Loucy (cell line): ENCODE measurements around the gene GABBR2.

Experiments
- H2AFZ ChIP-seq: fragments of 200-600 bp; sonication (generic); 2 replicates; pipeline ENCODE4 v1.6.0; 2016; ENCODE audit warnings: antibody characterized with exemption, mild to moderate bottlenecking, low read length, moderate library complexity
- H3F3A ChIP-seq: fragments of 200-600 bp; 2 replicates; pipeline ENCODE4 v1.6.0; 2016; ENCODE audit warnings: antibody characterized with exemption, low read depth, mild to moderate bottlenecking
- H3K27me3 ChIP-seq: fragments of 200-600 bp; sonication (generic); 2 replicates; pipeline ENCODE4 v1.6.1; 2014; ENCODE audit warnings: low read length, mild to moderate bottlenecking; ENCODE audit not compliant: insufficient read depth, poor library complexity, severe bottlenecking
- H3K36me3 ChIP-seq: fragments of 200-600 bp; sonication (generic); 2 replicates; pipeline ENCODE4 v1.6.1; 2016; ENCODE audit warnings: low read length; ENCODE audit not compliant: insufficient read depth
- H3K4me1 ChIP-seq: fragments of 200-600 bp; sonication (generic); 2 replicates; pipeline ENCODE4 v1.5.1; 2014; ENCODE audit warnings: low read length, mild to moderate bottlenecking; ENCODE audit not compliant: insufficient read depth, poor library complexity, severe bottlenecking
- H3K4me2 ChIP-seq: fragments of 200-600 bp; sonication (generic); 2 replicates; pipeline ENCODE4 v1.6.0; 2014; ENCODE audit warnings: antibody characterized with exemption, low read length, low read depth, mild to moderate bottlenecking; ENCODE audit not compliant: poor library complexity, severe bottlenecking
- H3K4me3 ChIP-seq: fragments of 200-600 bp; sonication (generic); 2 replicates; pipeline ENCODE4 v1.5.1; 2014; ENCODE audit warnings: low read length, mild to moderate bottlenecking, mixed read lengths; ENCODE audit not compliant: poor library complexity, severe bottlenecking
- H3K79me2 ChIP-seq: fragments of 200-600 bp; sonication (generic); 2 replicates; pipeline ENCODE4 v1.6.1; 2014; ENCODE audit warnings: low read length; ENCODE audit not compliant: insufficient read depth
- H3K9ac ChIP-seq: fragments of 200-600 bp; sonication (generic); 2 replicates; pipeline ENCODE4 v1.6.0; 2014; ENCODE audit warnings: mild to moderate bottlenecking, low read depth, low read length, moderate library complexity; ENCODE audit not compliant: poor library complexity, severe bottlenecking
- H3K9me2 ChIP-seq: fragments of 200-600 bp; sonication (generic); replicated peaks from 2 replicates; pipeline ENCODE4 v1.6.1; 2016; ENCODE audit warnings: low read depth, low read length, mixed read lengths
- H3K9me3 ChIP-seq: fragments of 200-600 bp; sonication (generic); 2 replicates; pipeline ENCODE4 v1.6.1; 2014; ENCODE audit warnings: mild to moderate bottlenecking, antibody characterized with exemption, low read length, low read depth; ENCODE audit not compliant: insufficient read depth
- H4K20me1 ChIP-seq: fragments of 200-600 bp; sonication (generic); 2 replicates; pipeline ENCODE4 v1.6.0; 2014; ENCODE audit warnings: antibody characterized with exemption, low read length, mild to moderate bottlenecking; ENCODE audit not compliant: insufficient read depth, poor library complexity, severe bottlenecking
- EZH2phosphoT487 ChIP-seq: fragments of 200-600 bp; IDR thresholded peaks from 2 replicates; pipeline ENCODE4 v1.6.1; 2018; ENCODE audit warnings: antibody characterized with exemption, mild to moderate bottlenecking, moderate library complexity, borderline replicate concordance
- TF ChIP-seq, protein P1 (sequence below): fragments of 200-600 bp; sonication (generic); conservative IDR thresholded peaks from 2 replicates; pipeline ENCODE4 v1.5.1; 2014; ENCODE audit warnings: mild to moderate bottlenecking, antibody characterized with exemption, low read length

Gene GABBR2

DNA sequence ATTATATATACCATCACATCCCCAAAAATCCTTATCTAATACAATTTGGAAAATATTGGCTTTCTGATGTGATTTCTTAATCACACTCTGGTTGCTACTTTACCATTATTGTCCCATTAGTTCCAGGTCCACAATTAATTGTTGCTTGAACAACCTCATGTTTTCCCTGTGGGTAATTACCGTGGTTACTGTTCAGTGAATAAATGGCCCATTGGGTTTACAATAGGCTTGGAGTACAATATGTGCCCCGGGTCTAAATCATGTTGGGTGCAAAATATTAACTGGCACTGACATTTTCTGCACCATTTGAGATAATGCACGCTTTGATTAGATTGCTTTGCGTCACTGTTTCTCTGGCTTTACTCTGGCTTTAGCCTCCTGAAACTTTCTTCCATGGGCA is 163.7 kb downstream of the GABBR2 start:
- no peaks in the 10 kb centered on the region for H3F3A ChIP-seq
- H3K9ac ChIP-seq = no peak overlapping the region
- no peaks in the 10 kb centered on the region for H3K79me2 ChIP-seq
- no peaks in the 10 kb centered on the region for H3K36me3 ChIP-seq
- no peaks in the 10 kb centered on the region for H3K27me3 ChIP-seq
- no peak overlapping the region for H3K4me3 ChIP-seq
- no peak overlapping the region for H3K4me2 ChIP-seq
- H3K9me3 ChIP-seq = no peaks in the 10 kb centered on the region
- no peak overlapping the region for H2AFZ ChIP-seq
- H3K4me1 ChIP-seq = peaks cover 7% of the 10 kb centered on the region
- H3K9me2 ChIP-seq = no peaks in the 10 kb centered on the region
- TF ChIP-seq EZH2phosphoT487 = no peak
- TF ChIP-seq, protein P1, sequence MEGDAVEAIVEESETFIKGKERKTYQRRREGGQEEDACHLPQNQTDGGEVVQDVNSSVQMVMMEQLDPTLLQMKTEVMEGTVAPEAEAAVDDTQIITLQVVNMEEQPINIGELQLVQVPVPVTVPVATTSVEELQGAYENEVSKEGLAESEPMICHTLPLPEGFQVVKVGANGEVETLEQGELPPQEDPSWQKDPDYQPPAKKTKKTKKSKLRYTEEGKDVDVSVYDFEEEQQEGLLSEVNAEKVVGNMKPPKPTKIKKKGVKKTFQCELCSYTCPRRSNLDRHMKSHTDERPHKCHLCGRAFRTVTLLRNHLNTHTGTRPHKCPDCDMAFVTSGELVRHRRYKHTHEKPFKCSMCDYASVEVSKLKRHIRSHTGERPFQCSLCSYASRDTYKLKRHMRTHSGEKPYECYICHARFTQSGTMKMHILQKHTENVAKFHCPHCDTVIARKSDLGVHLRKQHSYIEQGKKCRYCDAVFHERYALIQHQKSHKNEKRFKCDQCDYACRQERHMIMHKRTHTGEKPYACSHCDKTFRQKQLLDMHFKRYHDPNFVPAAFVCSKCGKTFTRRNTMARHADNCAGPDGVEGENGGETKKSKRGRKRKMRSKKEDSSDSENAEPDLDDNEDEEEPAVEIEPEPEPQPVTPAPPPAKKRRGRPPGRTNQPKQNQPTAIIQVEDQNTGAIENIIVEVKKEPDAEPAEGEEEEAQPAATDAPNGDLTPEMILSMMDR = no peak
- no peaks in the 10 kb centered on the region for H4K20me1 ChIP-seq

- Histone ChIP-seq H3K9me2 (no peaks in the 10 kb centered on the region), H3K79me2 (no peaks in the 10 kb centered on the region), H3K36me3 (no peaks in the 10 kb centered on the region), H4K20me1 (no peaks in the 10 kb centered on the region), H3F3A (no peaks in the 10 kb centered on the region), H3K4me1 (peaks cover 7% of the 10 kb centered on the region), H3K9ac (no peak overlapping the region), H3K9me3 (no peaks in the 10 kb centered on the region), H3K4me2 (no peak overlapping the region), H3K27me3 (no peaks in the 10 kb centered on the region), H3K4me3 (no peak overlapping the region), H2AFZ (no peak overlapping the region)
- TF ChIP-seq EZH2phosphoT487 = no peak
- TF ChIP-seq, protein P1 = no peak
These were observed 167.0 kb downstream of the GABBR2 start for GRCh38 chr9:98541684-98542230.

- no peaks in the 10 kb centered on the region for H3K36me3 ChIP-seq
- no peaks in the 10 kb centered on the region for H3K9me3 ChIP-seq
- no peaks in the 10 kb centered on the region for H4K20me1 ChIP-seq
- no peak overlapping the region for H2AFZ ChIP-seq
- H3K27me3 ChIP-seq = no peaks in the 10 kb centered on the region
- no peaks in the 10 kb centered on the region for H3K9me2 ChIP-seq
- TF ChIP-seq, protein P1 = no peak
- TF ChIP-seq EZH2phosphoT487 = no peak
- no peaks in the 10 kb centered on the region for H3F3A ChIP-seq
- no peak overlapping the region for H3K4me3 ChIP-seq
- no peaks in the 10 kb centered on the region for H3K79me2 ChIP-seq
- H3K9ac ChIP-seq = no peak overlapping the region
- no peak overlapping the region for H3K4me2 ChIP-seq
- peaks cover 7% of the 10 kb centered on the region for H3K4me1 ChIP-seq
These were observed 168.3 kb downstream of the GABBR2 start for GRCh38 chr9:98540476-98540875.
